Left ventricle myocardium inferior (tissue), 1 donor: ENCODE measurements around the gene CAPZA2. TPM values are rescaled to one million over a fixed set of nuclear protein-coding genes. Genes with fewer than 3 reads are reported as not detected.

Experiments
- DNase-seq: peaks from one replicate; pipeline ENCODE4 v3.0.0-alpha.2; 2020
- H3K27ac ChIP-seq: fragments of 200-600 bp; replicated peaks from 2 replicates; pipeline ENCODE4 v1.8.0; 2021
- H3K27me3 ChIP-seq: fragments of 200-600 bp; 2 replicates; pipeline ENCODE4 v1.8.0; 2021; ENCODE audit warnings: low read depth
- H3K36me3 ChIP-seq: fragments of 200-600 bp; 2 replicates; pipeline ENCODE4 v1.8.0; 2021
- H3K4me1 ChIP-seq: fragments of 200-600 bp; 2 replicates; pipeline ENCODE4 v1.8.0; 2021
- H3K4me3 ChIP-seq: fragments of 200-600 bp; 2 replicates; pipeline ENCODE4 v1.8.0; 2021; ENCODE audit warnings: mild to moderate bottlenecking, moderate library complexity
- H3K9me3 ChIP-seq: fragments of 200-600 bp; replicated peaks from 2 replicates; pipeline ENCODE4 v1.8.0; 2021
- intact Hi-C: fragments of 100-400 bp; cut with micrococcal nuclease; formaldehyde crosslinking; loops from one replicate; pipeline ENCODE4 v1.11.0; 2022
- total RNA-seq: library from RNA; stranded (reverse); fragmentation: NEBNext Ultra II Directional; extraction: Animal tissue kit (Norgen Biotek cat#: 25700); gene quantifications from one replicate; pipeline ENCODE4 v1.2.1, GENCODE V29; 2021
- TF ChIP-seq, protein P1 (sequence below): fragments of 200-600 bp; IDR thresholded peaks from 2 replicates; pipeline ENCODE4 v1.8.0; 2021; ENCODE audit warnings: antibody characterized with exemption, mild to moderate bottlenecking, borderline replicate concordance
- donor health status: DM: no; HTN: yes; CAD: no; lungs with severe emphysema.

The CAPZA2 gene
- total RNA-seq, 1 donor from 2014 or later, result 313 TPM

GRCh38 chr7:116940689-116941370, 78.4 kb downstream of the CAPZA2 start:
- no peak for DNase-seq
- Histone ChIP-seq H3K27me3 (no peaks in the 10 kb centered on the region), H3K4me3 (no peak overlapping the region), H3K36me3 (no peaks in the 10 kb centered on the region), H3K27ac (no peak overlapping the region), H3K9me3 (no peaks in the 10 kb centered on the region), H3K4me1 (no peaks in the 10 kb centered on the region)
- intact Hi-C loops, result no loop called here
- TF ChIP-seq, protein P1, sequence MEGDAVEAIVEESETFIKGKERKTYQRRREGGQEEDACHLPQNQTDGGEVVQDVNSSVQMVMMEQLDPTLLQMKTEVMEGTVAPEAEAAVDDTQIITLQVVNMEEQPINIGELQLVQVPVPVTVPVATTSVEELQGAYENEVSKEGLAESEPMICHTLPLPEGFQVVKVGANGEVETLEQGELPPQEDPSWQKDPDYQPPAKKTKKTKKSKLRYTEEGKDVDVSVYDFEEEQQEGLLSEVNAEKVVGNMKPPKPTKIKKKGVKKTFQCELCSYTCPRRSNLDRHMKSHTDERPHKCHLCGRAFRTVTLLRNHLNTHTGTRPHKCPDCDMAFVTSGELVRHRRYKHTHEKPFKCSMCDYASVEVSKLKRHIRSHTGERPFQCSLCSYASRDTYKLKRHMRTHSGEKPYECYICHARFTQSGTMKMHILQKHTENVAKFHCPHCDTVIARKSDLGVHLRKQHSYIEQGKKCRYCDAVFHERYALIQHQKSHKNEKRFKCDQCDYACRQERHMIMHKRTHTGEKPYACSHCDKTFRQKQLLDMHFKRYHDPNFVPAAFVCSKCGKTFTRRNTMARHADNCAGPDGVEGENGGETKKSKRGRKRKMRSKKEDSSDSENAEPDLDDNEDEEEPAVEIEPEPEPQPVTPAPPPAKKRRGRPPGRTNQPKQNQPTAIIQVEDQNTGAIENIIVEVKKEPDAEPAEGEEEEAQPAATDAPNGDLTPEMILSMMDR, result no peak

DNA sequence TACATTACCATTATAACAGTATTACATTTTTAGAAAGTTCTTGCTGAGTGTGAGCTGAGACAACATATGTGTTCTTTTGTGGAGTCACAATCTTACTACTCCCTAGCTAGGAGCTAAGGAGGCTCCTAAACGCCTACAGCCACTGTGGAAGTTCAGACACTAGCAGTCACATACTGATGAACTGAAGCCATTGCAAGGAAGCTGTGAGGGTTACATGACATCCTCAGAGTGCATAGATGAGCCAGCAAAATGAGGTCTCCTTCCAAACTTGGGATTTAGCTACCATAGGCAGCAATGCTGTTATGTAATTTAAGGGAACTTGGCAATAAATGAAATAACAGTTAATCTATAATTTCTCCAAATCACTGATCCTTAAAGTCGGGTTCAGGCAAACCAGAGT, 80.1 kb downstream of the CAPZA2 start:
- intact Hi-C loops, result no loop called here
- H3K9me3 ChIP-seq, result no peaks in the 10 kb centered on the region
- no peak overlapping the region for H3K4me3 ChIP-seq
- no peaks in the 10 kb centered on the region for H3K36me3 ChIP-seq
- H3K4me1 ChIP-seq, result no peaks in the 10 kb centered on the region
- H3K27ac ChIP-seq, result no peak overlapping the region
- no peaks in the 10 kb centered on the region for H3K27me3 ChIP-seq
- TF ChIP-seq, protein P1, result no peak
- no peak for DNase-seq

GRCh38 chr7:116948934-116949333, 86.5 kb downstream of the CAPZA2 start:
- peak overlapping the region; percentile 100 for H3K27ac ChIP-seq
- no peaks in the 10 kb centered on the region for H3K9me3 ChIP-seq
- TF ChIP-seq, protein P1, result no peak
- DNase-seq, result peak; percentile 51
- H3K4me1 ChIP-seq, result peaks cover 21% of the 10 kb centered on the region
- intact Hi-C loops, result no loop called here
- no peaks in the 10 kb centered on the region for H3K27me3 ChIP-seq
- H3K4me3 ChIP-seq, result peak overlapping the region; percentile 50
- no peaks in the 10 kb centered on the region for H3K36me3 ChIP-seq

GRCh38 chr7:116949941-116950801, 87.8 kb downstream of the CAPZA2 start:
- intact Hi-C loops, result no loop called here
- Histone ChIP-seq H3K36me3 (no peaks in the 10 kb centered on the region), H3K27me3 (no peaks in the 10 kb centered on the region), H3K27ac (peak overlapping the region; percentile 100), H3K4me3 (peak overlapping the region; percentile 50), H3K4me1 (peaks cover 33% of the 10 kb centered on the region), H3K9me3 (no peaks in the 10 kb centered on the region)
- TF ChIP-seq, protein P1, result no peak
- DNase-seq, result no peak

DNA sequence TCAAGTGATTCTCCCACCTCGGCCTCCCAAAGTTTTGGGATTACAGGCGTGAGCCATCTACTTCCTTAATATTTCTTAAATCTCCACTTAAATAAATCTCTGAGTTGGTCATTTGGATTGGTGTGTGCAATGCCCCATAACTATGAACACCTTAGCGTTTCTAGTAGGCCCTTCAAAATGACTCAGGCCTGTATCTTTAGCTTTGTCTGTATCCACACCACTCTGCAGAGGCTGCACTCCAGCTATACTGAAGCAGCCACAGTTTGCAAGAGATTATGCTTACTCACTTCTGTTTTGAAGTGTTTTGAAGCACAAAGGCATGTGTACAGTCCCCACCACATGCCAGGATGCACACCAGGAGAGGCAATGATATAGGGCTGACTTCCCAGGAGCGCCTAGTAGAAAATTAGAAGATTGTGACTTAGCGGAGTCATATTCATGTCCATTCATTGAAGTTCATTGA, 88.5 kb downstream of the CAPZA2 start:
- intact Hi-C loops, result no loop called here
- peak overlapping the region; percentile 100 for H3K27ac ChIP-seq

More for the DNA sequence above, 88.5 kb downstream of the CAPZA2 start:
- Histone ChIP-seq H3K36me3 (no peaks in the 10 kb centered on the region), H3K27me3 (no peaks in the 10 kb centered on the region), H3K4me3 (no peak overlapping the region), H3K9me3 (no peaks in the 10 kb centered on the region), H3K4me1 (peaks cover 41% of the 10 kb centered on the region)
- TF ChIP-seq, protein P1, result no peak
- no peak for DNase-seq
